ENCODE measurements around the gene ARHGEF4. TPM values are rescaled to one million over a fixed set of nuclear protein-coding genes. Genes with fewer than 3 reads are reported as not detected.

ARHGEF4 gene
- total and polyA plus RNA-seq, 7 experiments from 2014 or later: 2.0 to 4.4 (median 3.0) TPM; not detected in 1

DNA sequence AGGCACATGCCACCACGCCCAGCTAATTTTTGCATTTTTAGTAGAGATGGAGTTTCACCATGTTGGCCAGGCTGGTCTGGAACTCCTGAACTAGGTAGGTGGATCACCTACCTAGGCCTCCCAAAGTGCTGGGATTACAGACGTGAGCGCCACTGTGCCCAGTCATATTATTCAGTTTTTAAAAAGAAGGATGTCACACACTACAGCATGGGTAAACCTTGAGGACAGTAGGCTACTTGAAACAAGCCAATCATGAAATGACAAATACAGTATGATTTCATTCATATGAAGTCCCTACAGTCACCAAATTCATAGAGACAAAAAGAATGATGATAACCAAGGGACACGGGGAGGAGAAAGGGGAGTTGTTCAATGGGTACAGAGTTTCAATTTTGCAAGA is 31.1 kb upstream of the ARHGEF4 start:
- Mint-ChIP-seq H3K4me1 (peaks cover 0 to 6% (median 0%) of the 10 kb centered on the region in 7 donors), H3K36me3 (no peaks in the 10 kb centered on the region), H3K9me3 (no peaks in the 10 kb centered on the region), H3K27ac (no peak overlapping the region), H3K4me3 (no peak overlapping the region), H3K27me3 (peaks cover 4 to 20% (median 16%) of the 10 kb centered on the region in 5 donors)
- Histone ChIP-seq H3K36me3 (ENCODE audit: control insufficient read depth in 2 of 3, insufficient read depth in 3 of 3, low read length in 3 of 3) (no peaks in the 10 kb centered on the region), H3K4me1 (ENCODE audit: control insufficient read depth in 2 of 2, insufficient read depth in 2 of 2, low read length in 2 of 2) (peaks cover 0 to 5% of the 10 kb centered on the region in 2 donors), H3K9me3 (ENCODE audit: control insufficient read depth in 2 of 3, low read length in 3 of 3) (no peaks in the 10 kb centered on the region), H3K27ac (ENCODE audit: low read depth, low read length) (no peak overlapping the region), H3K4me3 (ENCODE audit: low read length) (no peak overlapping the region), H3K27me3 (ENCODE audit: control insufficient read depth in 2 of 2, insufficient read depth in 2 of 2, low read length in 2 of 2) (no peaks in the 10 kb centered on the region)
- ChIA-PET POLR2A (no interaction called here), CTCF (no interaction called here)
- DNase-seq (no peak), ATAC-seq (no peak)
- intact Hi-C loops (cut with micrococcal nuclease): no loop called here

DNA sequence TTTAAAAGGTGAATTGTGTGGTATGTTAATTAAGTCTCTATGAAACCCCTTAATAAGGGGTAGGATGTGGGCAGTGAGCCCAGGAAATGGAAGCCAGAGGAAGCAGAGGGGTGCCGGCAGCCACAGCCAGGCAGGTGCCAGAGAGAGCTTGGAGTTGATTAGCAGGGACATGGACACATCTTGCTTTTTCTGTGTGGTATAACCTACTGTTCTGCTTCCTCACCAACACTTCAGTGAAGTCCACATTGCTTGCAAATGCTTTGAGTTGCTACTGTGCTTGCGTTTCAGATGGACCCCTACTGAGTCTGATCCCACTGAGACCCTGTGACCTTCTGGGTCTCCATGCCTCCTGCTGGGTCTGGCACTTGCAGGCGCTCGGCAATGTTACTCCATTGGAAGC is 30.3 kb upstream of the ARHGEF4 start:
- peaks cover 4 to 27% (median 17%) of the 10 kb centered on the region in 5 donors for H3K27me3 Mint-ChIP-seq
- Histone ChIP-seq H3K4me3 (ENCODE audit: low read length) (no peak overlapping the region), H3K27ac (ENCODE audit: low read depth, low read length) (no peak overlapping the region), H3K4me1 (ENCODE audit: control insufficient read depth in 2 of 2, insufficient read depth in 2 of 2, low read length in 2 of 2) (peaks cover 0 to 5% of the 10 kb centered on the region in 2 donors), H3K9me3 (ENCODE audit: control insufficient read depth in 2 of 3, low read length in 3 of 3) (no peaks in the 10 kb centered on the region), H3K27me3 (ENCODE audit: control insufficient read depth in 2 of 2, insufficient read depth in 2 of 2, low read length in 2 of 2) (no peaks in the 10 kb centered on the region), H3K36me3 (ENCODE audit: control insufficient read depth in 2 of 3, insufficient read depth in 3 of 3, low read length in 3 of 3) (no peaks in the 10 kb centered on the region)
- DNase-seq (no peak), ATAC-seq (no peak)
- H3K4me3 Mint-ChIP-seq: no peak overlapping the region
- CTCF ChIA-PET: no interaction called here
- no peaks in the 10 kb centered on the region for H3K9me3 Mint-ChIP-seq
- POLR2A ChIA-PET: no interaction called here
- intact Hi-C loops (cut with micrococcal nuclease): no loop called here
- H3K4me1 Mint-ChIP-seq: peaks cover 0 to 6% (median 0%) of the 10 kb centered on the region in 7 donors
- no peaks in the 10 kb centered on the region for H3K36me3 Mint-ChIP-seq
- H3K27ac Mint-ChIP-seq: no peak overlapping the region

GRCh38 chr2:130807659-130808385 is 28.9 kb upstream of the ARHGEF4 start:
- peaks cover 4 to 37% (median 17%) of the 10 kb centered on the region in 5 donors for H3K27me3 Mint-ChIP-seq
- no peak for DNase-seq
- intact Hi-C loops (cut with micrococcal nuclease): no loop called here
- no peaks in the 10 kb centered on the region for H3K9me3 ChIP-seq (ENCODE audit: control insufficient read depth in 2 of 3, low read length in 3 of 3)
- H3K36me3 ChIP-seq (ENCODE audit: control insufficient read depth in 2 of 3, insufficient read depth in 3 of 3, low read length in 3 of 3): no peaks in the 10 kb centered on the region
- no peaks in the 10 kb centered on the region for H3K9me3 Mint-ChIP-seq
- no peak overlapping the region for H3K27ac ChIP-seq (ENCODE audit: low read depth, low read length)
- POLR2A ChIA-PET: no interaction called here
- H3K27me3 ChIP-seq (ENCODE audit: control insufficient read depth in 2 of 2, insufficient read depth in 2 of 2, low read length in 2 of 2): no peaks in the 10 kb centered on the region
- no peaks in the 10 kb centered on the region for H3K36me3 Mint-ChIP-seq
- peaks cover 0 to 6% (median 0%) of the 10 kb centered on the region in 7 donors for H3K4me1 Mint-ChIP-seq
- peaks cover 0 to 5% of the 10 kb centered on the region in 2 donors for H3K4me1 ChIP-seq (ENCODE audit: control insufficient read depth in 2 of 2, insufficient read depth in 2 of 2, low read length in 2 of 2)
- CTCF ChIA-PET: no interaction called here
- H3K4me3 Mint-ChIP-seq: no peak overlapping the region
- ATAC-seq: no peak
- no peak overlapping the region for H3K27ac Mint-ChIP-seq
- H3K4me3 ChIP-seq (ENCODE audit: low read length): no peak overlapping the region

DNA sequence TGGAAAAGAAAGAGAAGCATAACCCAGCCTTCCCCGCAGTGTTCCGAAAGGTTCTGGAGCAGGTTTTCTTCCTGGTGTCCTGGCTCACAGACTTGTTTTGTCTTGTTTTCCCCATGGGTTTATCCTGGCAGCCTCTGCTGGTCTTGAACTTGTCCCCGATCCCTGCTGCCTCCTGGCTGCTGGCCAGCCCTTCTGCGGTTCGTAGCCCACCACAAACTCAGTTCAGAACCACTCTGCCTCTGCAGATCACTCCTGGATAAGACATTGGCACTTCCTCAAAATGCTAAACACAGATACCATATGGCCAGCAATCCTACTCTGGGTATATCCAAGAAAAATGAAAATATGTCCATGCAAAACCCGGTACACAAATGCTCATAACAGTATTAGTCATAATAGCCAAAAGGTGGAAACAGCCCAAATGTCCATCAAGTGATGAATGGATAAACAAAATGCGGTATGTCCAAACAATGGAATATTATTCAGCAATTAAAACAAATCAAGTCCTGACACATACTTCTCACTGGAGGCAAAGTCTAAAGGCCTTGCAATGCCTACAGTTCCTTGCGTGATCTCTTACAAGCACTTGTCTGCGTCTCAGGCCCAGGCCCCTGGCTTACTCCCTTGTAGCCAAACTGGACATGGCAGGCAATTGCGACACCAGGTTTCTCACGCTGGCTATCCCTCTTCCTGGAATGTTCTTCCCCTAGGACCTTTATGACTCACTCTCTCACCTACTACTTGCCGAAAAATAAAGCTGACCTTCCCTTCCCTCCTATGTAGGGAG is 28.0 kb upstream of the ARHGEF4 start:
- Histone ChIP-seq H3K9me3 (ENCODE audit: control insufficient read depth in 2 of 3, low read length in 3 of 3) (no peaks in the 10 kb centered on the region), H3K27ac (ENCODE audit: low read depth, low read length) (no peak overlapping the region), H3K36me3 (ENCODE audit: control insufficient read depth in 2 of 3, insufficient read depth in 3 of 3, low read length in 3 of 3) (no peaks in the 10 kb centered on the region), H3K4me3 (ENCODE audit: low read length) (no peak overlapping the region), H3K27me3 (ENCODE audit: control insufficient read depth in 2 of 2, insufficient read depth in 2 of 2, low read length in 2 of 2) (no peaks in the 10 kb centered on the region), H3K4me1 (ENCODE audit: control insufficient read depth in 2 of 2, insufficient read depth in 2 of 2, low read length in 2 of 2) (peaks cover 0 to 5% of the 10 kb centered on the region in 2 donors)
- POLR2A ChIA-PET: no interaction called here
- Mint-ChIP-seq H3K9me3 (no peaks in the 10 kb centered on the region), H3K27me3 (peaks cover 4 to 37% (median 17%) of the 10 kb centered on the region in 5 donors), H3K27ac (peak overlapping the region in 1 of 9 donors; percentile 72), H3K36me3 (no peaks in the 10 kb centered on the region), H3K4me3 (no peak overlapping the region), H3K4me1 (peaks cover 0 to 6% (median 0%) of the 10 kb centered on the region in 7 donors)
- no peak for ATAC-seq
- intact Hi-C loops (cut with micrococcal nuclease): no loop called here
- CTCF ChIA-PET: no interaction called here
- no peak for DNase-seq

GRCh38 chr2:130810490-130810889 is 26.2 kb upstream of the ARHGEF4 start:
- peaks cover 4 to 31% (median 19%) of the 10 kb centered on the region in 5 donors for H3K27me3 Mint-ChIP-seq
- no peak overlapping the region for H3K4me3 ChIP-seq (ENCODE audit: low read length)
- no peak overlapping the region for H3K27ac ChIP-seq (ENCODE audit: low read depth, low read length)
- no peak overlapping the region for H3K4me3 Mint-ChIP-seq
- H3K4me1 ChIP-seq (ENCODE audit: control insufficient read depth in 2 of 2, insufficient read depth in 2 of 2, low read length in 2 of 2): peaks cover 0 to 5% of the 10 kb centered on the region in 2 donors
- H3K4me1 Mint-ChIP-seq: peaks cover 0 to 6% (median 0%) of the 10 kb centered on the region in 7 donors
- ChIA-PET POLR2A (no interaction called here), CTCF (no interaction called here)
- no peak overlapping the region for H3K27ac Mint-ChIP-seq
- H3K9me3 Mint-ChIP-seq: no peaks in the 10 kb centered on the region
- no peaks in the 10 kb centered on the region for H3K36me3 Mint-ChIP-seq
- H3K27me3 ChIP-seq (ENCODE audit: control insufficient read depth in 2 of 2, insufficient read depth in 2 of 2, low read length in 2 of 2): no peaks in the 10 kb centered on the region
- intact Hi-C loops (cut with micrococcal nuclease): no loop called here
- DNase-seq: no peak
- H3K36me3 ChIP-seq (ENCODE audit: control insufficient read depth in 2 of 3, insufficient read depth in 3 of 3, low read length in 3 of 3): no peaks in the 10 kb centered on the region
- ATAC-seq: no peak
- H3K9me3 ChIP-seq (ENCODE audit: control insufficient read depth in 2 of 3, low read length in 3 of 3): no peaks in the 10 kb centered on the region

DNA sequence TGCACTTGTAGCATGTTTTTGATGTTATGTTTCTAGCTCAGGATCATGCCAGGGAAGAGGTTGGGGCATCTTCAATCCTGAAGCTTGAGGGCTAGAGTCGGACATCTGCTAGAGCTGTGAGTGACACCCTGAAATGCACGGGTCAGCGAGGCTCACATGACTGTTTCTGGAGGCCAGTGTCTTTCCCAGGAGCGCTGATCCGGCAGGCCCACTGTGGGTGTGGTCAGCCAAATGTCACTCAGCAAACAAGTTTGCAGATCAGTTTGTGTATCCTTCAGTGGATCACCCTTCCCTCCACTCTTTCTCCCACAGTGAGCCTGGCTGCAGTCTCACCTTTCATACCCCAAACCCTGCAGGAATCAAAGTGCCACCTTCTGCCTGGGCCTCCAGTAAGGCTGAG is 23.0 kb upstream of the ARHGEF4 start:
- no peaks in the 10 kb centered on the region for H3K9me3 Mint-ChIP-seq
- no peaks in the 10 kb centered on the region for H3K27me3 ChIP-seq (ENCODE audit: control insufficient read depth in 2 of 2, insufficient read depth in 2 of 2, low read length in 2 of 2)
- no peak for DNase-seq
- intact Hi-C loops (cut with micrococcal nuclease): no loop called here
- H3K9me3 ChIP-seq (ENCODE audit: control insufficient read depth in 2 of 3, low read length in 3 of 3): no peaks in the 10 kb centered on the region
- no peaks in the 10 kb centered on the region for H3K4me1 ChIP-seq (ENCODE audit: control insufficient read depth in 2 of 2, insufficient read depth in 2 of 2, low read length in 2 of 2)
- no peak overlapping the region for H3K27ac ChIP-seq (ENCODE audit: low read depth, low read length)
- ATAC-seq: no peak
- no peak overlapping the region for H3K27ac Mint-ChIP-seq
- H3K27me3 Mint-ChIP-seq: peaks cover under 1 to 26% (median 20%) of the 10 kb centered on the region in 5 donors
- H3K4me1 Mint-ChIP-seq: no peaks in the 10 kb centered on the region
- ChIA-PET POLR2A (no interaction called here), CTCF (no interaction called here)
- H3K36me3 ChIP-seq (ENCODE audit: control insufficient read depth in 2 of 3, insufficient read depth in 3 of 3, low read length in 3 of 3): no peaks in the 10 kb centered on the region
- H3K4me3 ChIP-seq (ENCODE audit: low read length): no peak overlapping the region
- H3K4me3 Mint-ChIP-seq: no peak overlapping the region
- peaks cover 0 to 4% (median 0%) of the 10 kb centered on the region in 5 donors for H3K36me3 Mint-ChIP-seq
